GM12865 (cell line): ENCODE measurements around the gene ATG16L2.

Experiments
- DNase-seq: peaks from one replicate; pipeline ENCODE4 v3.0.0; 2010; ENCODE audit warnings: low read depth
- H3K4me3 ChIP-seq: 2 replicates; pipeline ENCODE4 v1.5.1; 2011; ENCODE audit warnings: mild to moderate bottlenecking, low read depth, low read length, control low read depth
- TF ChIP-seq, protein P1 (sequence below): IDR thresholded peaks from 2 replicates; pipeline ENCODE4 v1.5.1; 2011; ENCODE audit warnings: low read length, control low read depth, low read depth, inconsistent platforms; ENCODE audit not compliant: insufficient read depth; ENCODE audit errors: missing control alignments

Gene ATG16L2

DNA sequence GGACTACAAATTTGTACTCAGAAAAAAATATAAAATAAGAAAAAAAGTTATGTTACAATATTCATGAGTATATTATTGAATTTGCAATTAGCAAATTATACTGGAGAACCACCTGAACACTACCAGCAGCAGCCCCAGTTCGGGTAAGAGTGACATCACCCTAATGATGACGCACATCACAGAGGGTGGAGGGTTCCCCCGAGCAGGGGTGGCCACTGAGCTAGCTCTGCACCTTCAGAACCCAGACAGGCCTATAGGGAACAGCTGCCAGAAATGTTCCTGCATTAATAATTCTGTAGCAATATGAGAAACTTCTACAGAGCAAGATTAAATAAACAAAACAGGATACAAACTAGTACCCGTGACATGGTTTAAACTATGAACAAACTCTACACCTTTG, 44.5 kb upstream of the ATG16L2 start:
- no peak for DNase-seq
- TF ChIP-seq, protein P1, sequence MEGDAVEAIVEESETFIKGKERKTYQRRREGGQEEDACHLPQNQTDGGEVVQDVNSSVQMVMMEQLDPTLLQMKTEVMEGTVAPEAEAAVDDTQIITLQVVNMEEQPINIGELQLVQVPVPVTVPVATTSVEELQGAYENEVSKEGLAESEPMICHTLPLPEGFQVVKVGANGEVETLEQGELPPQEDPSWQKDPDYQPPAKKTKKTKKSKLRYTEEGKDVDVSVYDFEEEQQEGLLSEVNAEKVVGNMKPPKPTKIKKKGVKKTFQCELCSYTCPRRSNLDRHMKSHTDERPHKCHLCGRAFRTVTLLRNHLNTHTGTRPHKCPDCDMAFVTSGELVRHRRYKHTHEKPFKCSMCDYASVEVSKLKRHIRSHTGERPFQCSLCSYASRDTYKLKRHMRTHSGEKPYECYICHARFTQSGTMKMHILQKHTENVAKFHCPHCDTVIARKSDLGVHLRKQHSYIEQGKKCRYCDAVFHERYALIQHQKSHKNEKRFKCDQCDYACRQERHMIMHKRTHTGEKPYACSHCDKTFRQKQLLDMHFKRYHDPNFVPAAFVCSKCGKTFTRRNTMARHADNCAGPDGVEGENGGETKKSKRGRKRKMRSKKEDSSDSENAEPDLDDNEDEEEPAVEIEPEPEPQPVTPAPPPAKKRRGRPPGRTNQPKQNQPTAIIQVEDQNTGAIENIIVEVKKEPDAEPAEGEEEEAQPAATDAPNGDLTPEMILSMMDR, result no peak
- no peak overlapping the region for H3K4me3 ChIP-seq

DNA sequence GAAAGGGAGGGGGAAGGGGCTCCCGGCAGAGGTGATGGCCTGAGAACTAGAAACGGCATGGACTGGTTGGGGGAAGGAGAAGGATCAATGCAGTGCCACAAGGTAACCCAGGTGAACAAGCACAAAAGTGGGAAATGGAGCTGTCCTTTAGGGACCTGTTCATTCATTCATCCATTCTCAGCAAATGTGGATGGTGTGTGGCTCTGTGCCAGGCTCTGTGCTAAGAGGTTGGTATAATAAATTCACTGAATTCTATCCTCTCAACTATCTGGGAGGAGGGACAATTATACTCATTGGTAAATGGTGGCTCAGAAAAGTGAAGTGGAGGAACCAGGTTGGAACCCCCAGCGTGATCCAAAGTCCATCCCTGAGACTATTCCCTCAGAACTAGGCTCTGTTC, 43.4 kb upstream of the ATG16L2 start:
- DNase-seq, result no peak
- H3K4me3 ChIP-seq, result no peak overlapping the region
- TF ChIP-seq, protein P1, result no peak

DNA sequence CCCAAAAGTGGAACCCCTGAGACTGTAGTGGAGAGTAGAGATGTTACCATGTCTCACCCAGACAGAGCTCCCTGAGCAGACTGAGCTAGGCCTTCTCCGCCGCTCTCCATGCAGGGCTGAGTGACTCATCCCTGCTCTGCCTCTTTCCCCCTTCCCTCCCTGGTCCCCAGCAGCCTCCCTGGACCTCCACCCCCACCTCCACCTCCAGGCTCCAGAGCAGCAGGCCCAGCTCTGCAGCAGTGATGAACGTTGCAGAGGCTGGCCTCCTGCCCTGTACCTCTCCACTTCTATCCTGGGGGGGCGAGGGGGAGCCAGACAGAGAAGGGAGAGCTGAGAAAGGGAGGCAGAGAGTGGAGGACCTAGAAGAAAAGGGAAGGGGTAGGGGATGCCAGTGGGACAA, 42.7 kb upstream of the ATG16L2 start:
- TF ChIP-seq, protein P1, result no peak
- H3K4me3 ChIP-seq, result no peak overlapping the region
- no peak for DNase-seq

DNA sequence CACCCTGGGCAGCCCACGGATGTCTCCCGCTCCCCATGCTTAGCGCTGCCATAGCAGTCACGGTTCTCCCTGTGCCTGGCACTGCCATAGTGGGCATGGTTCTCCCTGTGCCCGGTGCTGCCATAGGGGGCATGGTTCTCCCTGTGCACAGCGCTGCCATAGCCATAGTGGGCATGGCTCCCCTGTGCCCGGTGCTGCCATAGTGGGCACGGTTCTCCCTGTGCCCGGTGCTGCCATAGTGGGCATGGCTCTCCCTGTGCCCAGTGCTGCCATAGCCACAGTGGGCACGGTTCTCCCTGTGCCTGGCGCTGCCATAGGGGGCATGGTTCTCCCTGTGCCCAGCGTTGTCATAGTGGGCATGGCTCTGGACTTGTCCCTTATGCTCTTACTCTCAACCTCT, 42.2 kb upstream of the ATG16L2 start:
- DNase-seq, result no peak
- TF ChIP-seq, protein P1, result no peak
- H3K4me3 ChIP-seq, result no peak overlapping the region

DNA sequence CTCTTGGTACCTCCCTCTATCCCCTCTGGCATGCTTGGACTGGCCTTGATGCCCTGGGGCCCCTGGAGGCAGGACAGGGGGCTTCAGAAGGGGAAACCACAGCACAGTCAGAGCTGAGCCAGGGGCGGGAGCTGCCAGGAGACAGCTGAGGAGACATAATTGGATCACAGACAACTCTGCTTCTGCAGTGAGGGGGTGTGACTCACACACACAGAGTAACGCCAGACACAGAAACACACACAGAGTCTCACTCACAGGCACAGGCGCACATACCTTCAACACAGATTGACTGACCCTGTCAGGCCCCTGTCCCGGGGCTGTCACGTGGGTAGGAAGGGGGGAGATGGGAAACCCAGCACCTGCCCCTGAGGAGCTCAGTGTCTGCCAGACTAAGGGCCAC, 40.9 kb upstream of the ATG16L2 start:
- H3K4me3 ChIP-seq, result no peak overlapping the region
- TF ChIP-seq, protein P1, result no peak
- DNase-seq, result no peak

DNA sequence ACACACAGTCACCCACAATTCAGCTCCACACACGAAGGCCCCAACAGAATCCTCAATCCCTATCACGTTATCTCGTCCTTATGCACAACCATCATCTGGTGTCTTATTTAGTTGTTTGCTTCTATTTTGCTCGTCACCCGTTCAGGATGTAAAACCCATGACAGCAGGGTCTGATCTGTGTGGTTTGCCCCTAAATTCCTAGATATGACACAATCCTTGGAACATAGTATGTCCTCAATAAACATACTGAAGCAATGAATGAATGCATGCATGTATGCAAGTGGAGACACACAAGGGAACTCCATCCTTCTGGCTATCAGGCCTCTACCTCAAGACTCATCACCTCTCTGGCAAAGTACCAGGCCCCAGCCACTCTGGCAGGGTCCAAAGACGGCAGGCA, 40.5 kb upstream of the ATG16L2 start:
- TF ChIP-seq, protein P1, result no peak
- DNase-seq, result no peak

DNA sequence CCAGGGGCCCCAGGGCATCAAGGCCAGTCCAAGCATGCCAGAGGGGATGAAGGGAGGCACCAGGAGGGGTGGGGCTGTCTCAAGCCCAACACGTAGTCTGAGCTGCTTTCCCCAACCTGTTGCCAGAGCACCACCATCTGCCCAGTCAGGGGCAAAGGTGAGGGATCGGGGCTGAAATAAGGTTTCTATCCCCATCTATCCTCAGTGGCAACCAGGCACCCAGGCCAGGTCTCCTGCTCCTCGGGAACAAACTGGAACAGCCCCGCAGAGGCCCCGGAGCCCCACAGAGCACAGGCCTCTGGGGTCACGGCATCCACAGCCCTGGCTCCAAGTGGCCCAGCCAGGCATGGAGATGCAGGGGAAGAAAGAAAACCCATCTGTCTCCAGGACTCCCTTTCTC, 39.7 kb upstream of the ATG16L2 start:
- DNase-seq, result no peak
- no peak overlapping the region for H3K4me3 ChIP-seq

More for the DNA sequence above, 40.5 kb upstream of the ATG16L2 start:
- no peak overlapping the region for H3K4me3 ChIP-seq

More for the DNA sequence above, 39.7 kb upstream of the ATG16L2 start:
- TF ChIP-seq, protein P1, result no peak
